Measurements from ENCODE around the gene TRAF7.

- peak in 1 of 3 donors; percentile 35 for TF ChIP-seq POLR2A (IDR thresholded peaks at IDR 0.05)
- TF ChIP-seq, protein P1, sequence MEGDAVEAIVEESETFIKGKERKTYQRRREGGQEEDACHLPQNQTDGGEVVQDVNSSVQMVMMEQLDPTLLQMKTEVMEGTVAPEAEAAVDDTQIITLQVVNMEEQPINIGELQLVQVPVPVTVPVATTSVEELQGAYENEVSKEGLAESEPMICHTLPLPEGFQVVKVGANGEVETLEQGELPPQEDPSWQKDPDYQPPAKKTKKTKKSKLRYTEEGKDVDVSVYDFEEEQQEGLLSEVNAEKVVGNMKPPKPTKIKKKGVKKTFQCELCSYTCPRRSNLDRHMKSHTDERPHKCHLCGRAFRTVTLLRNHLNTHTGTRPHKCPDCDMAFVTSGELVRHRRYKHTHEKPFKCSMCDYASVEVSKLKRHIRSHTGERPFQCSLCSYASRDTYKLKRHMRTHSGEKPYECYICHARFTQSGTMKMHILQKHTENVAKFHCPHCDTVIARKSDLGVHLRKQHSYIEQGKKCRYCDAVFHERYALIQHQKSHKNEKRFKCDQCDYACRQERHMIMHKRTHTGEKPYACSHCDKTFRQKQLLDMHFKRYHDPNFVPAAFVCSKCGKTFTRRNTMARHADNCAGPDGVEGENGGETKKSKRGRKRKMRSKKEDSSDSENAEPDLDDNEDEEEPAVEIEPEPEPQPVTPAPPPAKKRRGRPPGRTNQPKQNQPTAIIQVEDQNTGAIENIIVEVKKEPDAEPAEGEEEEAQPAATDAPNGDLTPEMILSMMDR (IDR thresholded peaks at IDR 0.05) = no peak
Measured at GRCh38 chr16:2170080-2170479, 14.5 kb downstream of the TRAF7 start.

Measured in body of pancreas (tissue), 4 donors.